Osteoblast (primary cell): ENCODE measurements around the gene SLC22A13. TPM values are rescaled to one million over a fixed set of nuclear protein-coding genes. Genes with fewer than 3 reads are reported as not detected.

Source experiments
- DNase-seq: peaks from one replicate; pipeline ENCODE4 v3.0.0; 2011; ENCODE audit warnings: low spot score, mixed read lengths; ENCODE audit not compliant: insufficient read length; ENCODE audit errors: missing footprints
- H2AFZ ChIP-seq: 2 replicates; pipeline ENCODE4 v1.6.0; 2011; ENCODE audit warnings: mild to moderate bottlenecking, low read length
- H3K27ac ChIP-seq: 2 replicates; pipeline ENCODE4 v1.5.1; 2011; ENCODE audit warnings: mild to moderate bottlenecking, low read depth, low read length, moderate library complexity
- H3K27me3 ChIP-seq: 2 replicates; pipeline ENCODE4 v1.6.0; 2012; ENCODE audit warnings: mild to moderate bottlenecking, control low read depth, inconsistent platforms, low read length, moderate library complexity; ENCODE audit not compliant: insufficient read depth
- H3K36me3 ChIP-seq: 2 replicates; pipeline ENCODE4 v1.5.1; 2011; ENCODE audit warnings: mild to moderate bottlenecking, low read length, control low read depth, moderate library complexity; ENCODE audit not compliant: insufficient read depth
- H3K4me1 ChIP-seq: 2 replicates; pipeline ENCODE4 v1.5.1; 2011; ENCODE audit warnings: mild to moderate bottlenecking, low read length, control low read depth, moderate library complexity; ENCODE audit not compliant: insufficient read depth
- H3K4me2 ChIP-seq: 2 replicates; pipeline ENCODE4 v1.6.0; 2011; ENCODE audit warnings: mild to moderate bottlenecking, low read length; ENCODE audit not compliant: insufficient read depth
- H3K4me3 ChIP-seq: fragments of 200-600 bp; sonication (generic); 3 replicates; pipeline ENCODE4 v1.5.1; 2012; ENCODE audit warnings: mild to moderate bottlenecking, low read length, inconsistent platforms; ENCODE audit not compliant: insufficient read depth
- H3K79me2 ChIP-seq: 2 replicates; pipeline ENCODE4 v1.6.0; 2012; ENCODE audit warnings: mild to moderate bottlenecking, low read length, control low read depth, inconsistent platforms; ENCODE audit not compliant: insufficient read depth
- H3K9me3 ChIP-seq: 2 replicates; pipeline ENCODE4 v1.5.1; 2011; ENCODE audit warnings: low read depth, low read length, control low read depth
- H4K20me1 ChIP-seq: 2 replicates; pipeline ENCODE4 v1.6.0; 2012; ENCODE audit warnings: mild to moderate bottlenecking, low read length, control low read depth; ENCODE audit not compliant: insufficient read depth
- small RNA-seq: library from RNA; depleted of rRNA; stranded (forward); fragments of <200 nt; gene quantifications from one replicate; pipeline ENCODE3, GENCODE V24; 2012
- total RNA-seq: library from RNA; depleted of rRNA; stranded (reverse); fragments of >200 nt; gene quantifications from 2 replicates; pipeline ENCODE4 v1.2.3, GENCODE V29; 2012
- TF ChIP-seq, protein P1 (sequence below): IDR thresholded peaks from 2 replicates; pipeline ENCODE4 v1.5.1; 2011; ENCODE audit warnings: mild to moderate bottlenecking, low read depth, low read length, moderate library complexity; ENCODE audit errors: extremely low read depth

Gene SLC22A13
- total RNA-seq, 1 donor, result 0.36 TPM

DNA sequence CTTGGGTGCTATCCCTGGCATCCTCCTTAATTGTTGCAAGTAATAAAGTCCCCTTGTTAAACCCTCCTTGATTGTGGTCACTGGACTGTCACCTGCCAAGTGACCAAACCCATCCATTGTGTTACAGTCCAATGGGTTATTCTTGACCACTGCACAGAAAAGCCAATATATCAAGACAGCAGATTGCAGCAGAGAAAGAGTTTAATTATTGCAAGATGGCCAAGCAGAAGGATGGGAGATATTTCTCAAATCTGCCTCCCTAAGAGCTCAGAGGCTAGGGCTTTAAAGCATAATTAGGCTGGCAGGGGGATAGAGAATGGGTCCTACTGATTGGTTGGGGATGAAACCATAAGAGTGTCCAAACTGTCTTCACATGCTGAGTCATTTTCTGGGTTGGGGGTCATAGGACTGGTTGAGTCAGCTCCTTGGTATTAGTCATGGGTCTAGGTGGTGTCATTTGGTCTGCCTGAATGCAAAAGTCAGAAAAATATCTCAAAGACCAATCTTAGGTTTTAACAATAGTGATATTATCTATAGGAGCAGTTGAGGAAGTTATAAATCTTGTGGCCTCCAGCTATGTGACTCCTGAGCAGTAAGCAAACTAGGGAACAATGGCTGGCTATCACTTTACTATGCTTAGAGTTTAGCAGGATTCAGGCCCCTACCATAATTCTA is 61.9 kb downstream of the SLC22A13 start:
- Histone ChIP-seq H3K4me3 (no peak overlapping the region), H3K79me2 (no peaks in the 10 kb centered on the region), H3K4me2 (no peak overlapping the region), H3K27me3 (peaks cover 4% of the 10 kb centered on the region), H3K9me3 (peaks cover 3% of the 10 kb centered on the region), H2AFZ (no peak overlapping the region), H4K20me1 (no peaks in the 10 kb centered on the region), H3K27ac (peak overlapping the region; percentile 10), H3K36me3 (no peaks in the 10 kb centered on the region), H3K4me1 (peaks cover 4% of the 10 kb centered on the region)
- DNase-seq, result no peak
- TF ChIP-seq, protein P1, sequence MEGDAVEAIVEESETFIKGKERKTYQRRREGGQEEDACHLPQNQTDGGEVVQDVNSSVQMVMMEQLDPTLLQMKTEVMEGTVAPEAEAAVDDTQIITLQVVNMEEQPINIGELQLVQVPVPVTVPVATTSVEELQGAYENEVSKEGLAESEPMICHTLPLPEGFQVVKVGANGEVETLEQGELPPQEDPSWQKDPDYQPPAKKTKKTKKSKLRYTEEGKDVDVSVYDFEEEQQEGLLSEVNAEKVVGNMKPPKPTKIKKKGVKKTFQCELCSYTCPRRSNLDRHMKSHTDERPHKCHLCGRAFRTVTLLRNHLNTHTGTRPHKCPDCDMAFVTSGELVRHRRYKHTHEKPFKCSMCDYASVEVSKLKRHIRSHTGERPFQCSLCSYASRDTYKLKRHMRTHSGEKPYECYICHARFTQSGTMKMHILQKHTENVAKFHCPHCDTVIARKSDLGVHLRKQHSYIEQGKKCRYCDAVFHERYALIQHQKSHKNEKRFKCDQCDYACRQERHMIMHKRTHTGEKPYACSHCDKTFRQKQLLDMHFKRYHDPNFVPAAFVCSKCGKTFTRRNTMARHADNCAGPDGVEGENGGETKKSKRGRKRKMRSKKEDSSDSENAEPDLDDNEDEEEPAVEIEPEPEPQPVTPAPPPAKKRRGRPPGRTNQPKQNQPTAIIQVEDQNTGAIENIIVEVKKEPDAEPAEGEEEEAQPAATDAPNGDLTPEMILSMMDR, result no peak

Small RNA genes within 50 kb of the gene (small RNA-seq; reads per million reads assigned to genes)
- gene RNU6-235P, result not detected

Other genes starting within 250 kb of the SLC22A13 start
- gene PLCD1, start 236.2 kb upstream of the SLC22A13 start, total RNA-seq, result 23.2 and 23.6 TPM in 2 replicates
- gene DLEC1, start 226.6 kb upstream of the SLC22A13 start, total RNA-seq, result under 0.01 and 0.29 TPM in 2 replicates
- gene ACAA1, start 128.7 kb upstream of the SLC22A13 start, total RNA-seq, result 17.4 and 20.0 TPM in 2 replicates
- gene MYD88, start 127.2 kb upstream of the SLC22A13 start, total RNA-seq, result 8.7 and 10.3 TPM in 2 replicates
- gene OXSR1, start 100.3 kb upstream of the SLC22A13 start, total RNA-seq, result 44.2 and 50.3 TPM in 2 replicates
- gene SLC22A14, start 16.5 kb downstream of the SLC22A13 start, total RNA-seq, result 0.29 and 0.36 TPM in 2 replicates
- gene XYLB, start 81.0 kb downstream of the SLC22A13 start, total RNA-seq, result 10.1 and 12.4 TPM in 2 replicates
- gene ACVR2B, start 188.1 kb downstream of the SLC22A13 start, total RNA-seq, result 2.9 and 3.6 TPM in 2 replicates
- gene EXOG, start 230.5 kb downstream of the SLC22A13 start, total RNA-seq, result 14.5 and 20.0 TPM in 2 replicates